ENCODE measurements around the gene APLP2. TPM values are rescaled to one million over a fixed set of nuclear protein-coding genes. Genes with fewer than 3 reads are reported as not detected.

Gene APLP2
- total RNA-seq, 1 experiment from 2014 or later: 447 TPM

DNA sequence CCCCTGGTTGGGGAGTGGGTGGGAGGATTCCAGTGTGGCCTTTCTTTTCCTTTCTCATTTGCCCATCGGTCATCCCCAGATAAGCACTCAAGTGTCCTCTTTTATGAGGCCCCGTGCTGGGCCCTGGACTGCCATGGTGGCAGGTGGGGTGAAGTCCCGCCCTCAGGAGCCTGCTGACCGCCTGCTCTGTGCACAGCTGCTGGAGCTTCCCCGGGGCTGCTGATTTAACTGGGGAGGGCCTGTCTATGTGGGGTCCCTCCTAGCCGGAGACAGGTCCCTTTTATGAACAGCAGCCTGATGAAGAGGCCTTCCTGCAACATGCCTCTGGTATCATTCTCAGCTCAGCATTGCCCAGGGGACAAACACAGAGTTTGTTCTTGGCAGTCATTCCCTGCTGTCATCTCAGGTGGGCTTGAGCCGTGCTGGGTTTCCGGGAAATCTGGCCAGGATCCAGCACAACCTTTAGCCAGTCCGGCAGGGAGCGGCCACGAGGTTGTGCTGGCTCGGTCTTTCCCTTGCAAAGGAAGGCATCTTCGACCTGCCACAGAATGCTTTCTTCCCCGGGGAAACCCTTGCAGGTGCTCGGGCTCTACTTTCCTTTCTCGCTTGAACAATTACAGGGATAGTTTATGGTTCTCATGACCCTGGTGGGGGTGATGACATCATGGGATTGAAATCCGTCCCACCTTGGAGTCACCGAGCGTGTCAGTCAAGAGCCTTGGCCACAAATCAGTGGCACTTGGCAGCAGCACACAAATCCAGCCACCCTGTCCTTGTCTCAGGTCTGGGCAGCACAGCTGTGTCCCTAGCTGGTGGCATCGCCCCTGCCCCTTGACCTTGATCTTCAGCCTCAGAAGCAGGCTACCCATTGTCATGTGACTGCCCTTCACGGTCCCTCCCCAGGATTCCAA is 110.0 kb downstream of the APLP2 start:
- peak overlapping the region; percentile 41 for H3K4me3 Mint-ChIP-seq (ENCODE audit: low read depth, unreplicated experiment)
- peak; percentile 47 for DNase-seq
- intact Hi-C loops (cut with micrococcal nuclease; ENCODE audit: unreplicated experiment): loop anchor here (2.0 kb wide), 2 partner anchors 17 to 33 kb away; no protein-coding TSS in a partner anchor
- TF ChIP-seq, protein P1, sequence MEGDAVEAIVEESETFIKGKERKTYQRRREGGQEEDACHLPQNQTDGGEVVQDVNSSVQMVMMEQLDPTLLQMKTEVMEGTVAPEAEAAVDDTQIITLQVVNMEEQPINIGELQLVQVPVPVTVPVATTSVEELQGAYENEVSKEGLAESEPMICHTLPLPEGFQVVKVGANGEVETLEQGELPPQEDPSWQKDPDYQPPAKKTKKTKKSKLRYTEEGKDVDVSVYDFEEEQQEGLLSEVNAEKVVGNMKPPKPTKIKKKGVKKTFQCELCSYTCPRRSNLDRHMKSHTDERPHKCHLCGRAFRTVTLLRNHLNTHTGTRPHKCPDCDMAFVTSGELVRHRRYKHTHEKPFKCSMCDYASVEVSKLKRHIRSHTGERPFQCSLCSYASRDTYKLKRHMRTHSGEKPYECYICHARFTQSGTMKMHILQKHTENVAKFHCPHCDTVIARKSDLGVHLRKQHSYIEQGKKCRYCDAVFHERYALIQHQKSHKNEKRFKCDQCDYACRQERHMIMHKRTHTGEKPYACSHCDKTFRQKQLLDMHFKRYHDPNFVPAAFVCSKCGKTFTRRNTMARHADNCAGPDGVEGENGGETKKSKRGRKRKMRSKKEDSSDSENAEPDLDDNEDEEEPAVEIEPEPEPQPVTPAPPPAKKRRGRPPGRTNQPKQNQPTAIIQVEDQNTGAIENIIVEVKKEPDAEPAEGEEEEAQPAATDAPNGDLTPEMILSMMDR (IDR thresholded peaks at IDR 0.05; ENCODE audit: unreplicated experiment): no peak
- H3K27me3 Mint-ChIP-seq (ENCODE audit: unreplicated experiment): no peaks in the 10 kb centered on the region
- BruUV-seq (replicated peaks): no TSS peak
- H3K36me3 Mint-ChIP-seq (ENCODE audit: insufficient read depth, unreplicated experiment): peaks cover 3% of the 10 kb centered on the region
- H3K27ac Mint-ChIP-seq (ENCODE audit: unreplicated experiment): peak overlapping the region; percentile 66
- H3K9me3 Mint-ChIP-seq (ENCODE audit: low read depth, unreplicated experiment): no peaks in the 10 kb centered on the region
- CTCF ChIA-PET: interaction anchor here (0.8 kb wide), 1 partner anchor 33 kb away, joined by 3 read pairs; no protein-coding TSS in a partner anchor
- H3K4me1 Mint-ChIP-seq (ENCODE audit: low read depth, unreplicated experiment): peaks cover 47% of the 10 kb centered on the region

GRCh38 chr11:130180491-130180890 is 110.8 kb downstream of the APLP2 start:
- Mint-ChIP-seq H3K36me3 (ENCODE audit: insufficient read depth, unreplicated experiment) (peaks cover 3% of the 10 kb centered on the region), H3K4me1 (ENCODE audit: low read depth, unreplicated experiment) (peaks cover 42% of the 10 kb centered on the region), H3K4me3 (ENCODE audit: low read depth, unreplicated experiment) (no peak overlapping the region), H3K27ac (ENCODE audit: unreplicated experiment) (peak overlapping the region; percentile 66), H3K9me3 (ENCODE audit: low read depth, unreplicated experiment) (no peaks in the 10 kb centered on the region), H3K27me3 (ENCODE audit: unreplicated experiment) (no peaks in the 10 kb centered on the region)
- TF ChIP-seq, protein P1 (IDR thresholded peaks at IDR 0.05; ENCODE audit: unreplicated experiment): no peak
- DNase-seq: no peak
- CTCF ChIA-PET: interaction anchor here (0.8 kb wide), 1 partner anchor 34 kb away, joined by 3 read pairs; no protein-coding TSS in a partner anchor
- intact Hi-C loops (cut with micrococcal nuclease; ENCODE audit: unreplicated experiment): loop anchor here (2.0 kb wide), 2 partner anchors 18 to 34 kb away; no protein-coding TSS in a partner anchor
- BruUV-seq (replicated peaks): no TSS peak

GRCh38 chr11:130180896-130181294 is 111.2 kb downstream of the APLP2 start:
- Mint-ChIP-seq H3K27me3 (ENCODE audit: unreplicated experiment) (no peaks in the 10 kb centered on the region), H3K4me3 (ENCODE audit: low read depth, unreplicated experiment) (peak overlapping the region; percentile 26), H3K4me1 (ENCODE audit: low read depth, unreplicated experiment) (peaks cover 42% of the 10 kb centered on the region), H3K27ac (ENCODE audit: unreplicated experiment) (peak overlapping the region; percentile 61), H3K36me3 (ENCODE audit: insufficient read depth, unreplicated experiment) (peaks cover 3% of the 10 kb centered on the region), H3K9me3 (ENCODE audit: low read depth, unreplicated experiment) (no peaks in the 10 kb centered on the region)
- DNase-seq: no peak
- CTCF ChIA-PET: interaction anchor here (1.2 kb wide), 2 partner anchors 17 to 34 kb away, joined by 5 to 6 read pairs; no protein-coding TSS in a partner anchor
- no TSS peak for BruUV-seq (replicated peaks)
- intact Hi-C loops (cut with micrococcal nuclease; ENCODE audit: unreplicated experiment): loop anchor here (2.0 kb wide), 2 partner anchors 18 to 34 kb away; no protein-coding TSS in a partner anchor
- TF ChIP-seq, protein P1 (IDR thresholded peaks at IDR 0.05; ENCODE audit: unreplicated experiment): no peak

- H3K9me3 Mint-ChIP-seq (ENCODE audit: low read depth, unreplicated experiment): no peaks in the 10 kb centered on the region
- H3K27ac Mint-ChIP-seq (ENCODE audit: unreplicated experiment): peak overlapping the region; percentile 61
- CTCF ChIA-PET: interaction anchor here (0.6 to 1.2 kb wide), 6 partner anchors 18 to 542 kb away, joined by 3 to 6 read pairs (median 4); no protein-coding TSS in a partner anchor
- no peaks in the 10 kb centered on the region for H3K27me3 Mint-ChIP-seq (ENCODE audit: unreplicated experiment)
- H3K36me3 Mint-ChIP-seq (ENCODE audit: insufficient read depth, unreplicated experiment): peaks cover 3% of the 10 kb centered on the region
- H3K4me3 Mint-ChIP-seq (ENCODE audit: low read depth, unreplicated experiment): peak overlapping the region; percentile 26
- H3K4me1 Mint-ChIP-seq (ENCODE audit: low read depth, unreplicated experiment): peaks cover 42% of the 10 kb centered on the region
- no peak for DNase-seq
- TF ChIP-seq, protein P1 (IDR thresholded peaks at IDR 0.05; ENCODE audit: unreplicated experiment): no peak
- intact Hi-C loops (cut with micrococcal nuclease; ENCODE audit: unreplicated experiment): loop anchor here (2.0 kb wide), 2 partner anchors 19 to 35 kb away; no protein-coding TSS in a partner anchor
- BruUV-seq (replicated peaks): no TSS peak
Measured at GRCh38 chr11:130181295-130182272, 111.9 kb downstream of the APLP2 start.

Data from Calu3 (cell line).